ENCODE measurements around the gene ZNF236. TPM values are rescaled to one million over a fixed set of nuclear protein-coding genes. Genes with fewer than 3 reads are reported as not detected.
"Not testable (repeated sequence)": the region's sequence is repeated elsewhere in the genome, so short reads cannot be mapped to it uniquely, and the experiment has no call there.

The ZNF236 gene
- total RNA-seq, 1 experiment from 2014 or later = 24.8 TPM

- DNase-seq (ENCODE audit: low spot score) = no peak
- no TSS peak for BruUV-seq (replicated peaks)
- H3K27ac ChIP-seq (ENCODE audit: low read depth, low read length, poor library complexity, severe bottlenecking) = no peak overlapping the region
- TF ChIP-seq EZH2 (IDR thresholded peaks at IDR 0.05; ENCODE audit: borderline replicate concordance, low read depth, low read length, poor library complexity, severe bottlenecking) (no peak), CTCF (conservative IDR thresholded peaks at IDR 0.05; ENCODE audit: low read depth, low read length) (no peak)
- peaks cover 3% of the 10 kb centered on the region for H3K36me3 ChIP-seq (ENCODE audit: insufficient read depth, low read length, poor library complexity, severe bottlenecking)
- ChIA-PET CTCF (no interaction called here), POLR2A (ENCODE audit: low non-redundant PET) (no interaction called here)
- intact Hi-C loops (cut with micrococcal nuclease; ENCODE audit: unreplicated experiment) = no loop called here
- H3K4me3 ChIP-seq (ENCODE audit: low read depth, low read length, poor library complexity, severe bottlenecking) = no peak overlapping the region
- no peaks in the 10 kb centered on the region for H3K9me3 ChIP-seq (ENCODE audit: low read depth, low read length, poor library complexity, severe bottlenecking)
- H3K27me3 ChIP-seq (replicated peaks; ENCODE audit: insufficient read depth, low read depth, low read length, poor library complexity) = no peaks in the 10 kb centered on the region
- no peaks in the 10 kb centered on the region for H3K4me1 ChIP-seq (ENCODE audit: insufficient read depth, low read length, poor library complexity, severe bottlenecking)
Measured at GRCh38 chr18:76960528-76961035, 138.2 kb downstream of the ZNF236 start.

DNA sequence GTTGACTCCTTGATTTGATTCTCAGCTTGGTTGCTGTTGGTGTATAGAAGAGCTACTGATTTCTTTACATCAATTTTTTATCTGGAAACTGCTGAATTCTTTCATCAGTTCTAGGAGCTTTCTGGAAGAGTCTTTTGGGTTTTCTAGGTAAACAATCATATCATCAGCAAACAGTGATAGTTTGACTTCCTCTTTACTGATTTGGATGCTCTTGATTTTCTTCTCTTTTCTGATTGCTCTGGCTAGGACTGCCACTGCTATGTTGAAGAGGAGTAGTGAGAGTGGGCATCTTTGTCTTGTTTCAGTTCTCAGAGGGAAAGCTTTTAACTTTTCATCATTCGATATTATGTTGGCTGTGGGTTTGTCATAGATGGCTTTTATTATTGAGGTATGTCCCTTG is 140.5 kb downstream of the ZNF236 start:
- ChIA-PET CTCF (no interaction called here), POLR2A (ENCODE audit: low non-redundant PET) (no interaction called here)
- H3K4me1 ChIP-seq (ENCODE audit: insufficient read depth, low read length, poor library complexity, severe bottlenecking) = no peaks in the 10 kb centered on the region
- TF ChIP-seq EZH2 (IDR thresholded peaks at IDR 0.05; ENCODE audit: borderline replicate concordance, low read depth, low read length, poor library complexity, severe bottlenecking) (no peak), CTCF (conservative IDR thresholded peaks at IDR 0.05; ENCODE audit: low read depth, low read length) (no peak)
- peaks cover 3% of the 10 kb centered on the region for H3K36me3 ChIP-seq (ENCODE audit: insufficient read depth, low read length, poor library complexity, severe bottlenecking)
- no peak overlapping the region for H3K4me3 ChIP-seq (ENCODE audit: low read depth, low read length, poor library complexity, severe bottlenecking)
- intact Hi-C loops (cut with micrococcal nuclease; ENCODE audit: unreplicated experiment) = no loop called here
- no peaks in the 10 kb centered on the region for H3K27me3 ChIP-seq (replicated peaks; ENCODE audit: insufficient read depth, low read depth, low read length, poor library complexity)
- DNase-seq (ENCODE audit: low spot score) = no peak
- no peaks in the 10 kb centered on the region for H3K9me3 ChIP-seq (ENCODE audit: low read depth, low read length, poor library complexity, severe bottlenecking)
- no TSS peak for BruUV-seq (replicated peaks)
- no peak overlapping the region for H3K27ac ChIP-seq (ENCODE audit: low read depth, low read length, poor library complexity, severe bottlenecking)

- H3K9me3 ChIP-seq (ENCODE audit: low read depth, low read length, poor library complexity, severe bottlenecking) = no peaks in the 10 kb centered on the region
- H3K4me3 ChIP-seq (ENCODE audit: low read depth, low read length, poor library complexity, severe bottlenecking) = no peak overlapping the region
- TF ChIP-seq EZH2 (IDR thresholded peaks at IDR 0.05; ENCODE audit: borderline replicate concordance, low read depth, low read length, poor library complexity, severe bottlenecking) (no peak), CTCF (conservative IDR thresholded peaks at IDR 0.05; ENCODE audit: low read depth, low read length) (no peak)
- H3K36me3 ChIP-seq (ENCODE audit: insufficient read depth, low read length, poor library complexity, severe bottlenecking) = peaks cover 3% of the 10 kb centered on the region
- ChIA-PET POLR2A (ENCODE audit: low non-redundant PET) (no interaction called here), CTCF (no interaction called here)
- no peaks in the 10 kb centered on the region for H3K27me3 ChIP-seq (replicated peaks; ENCODE audit: insufficient read depth, low read depth, low read length, poor library complexity)
- intact Hi-C loops (cut with micrococcal nuclease; ENCODE audit: unreplicated experiment) = no loop called here
- H3K27ac ChIP-seq (ENCODE audit: low read depth, low read length, poor library complexity, severe bottlenecking) = no peak overlapping the region
- DNase-seq (ENCODE audit: low spot score) = no peak
- BruUV-seq (replicated peaks) = no TSS peak
- H3K4me1 ChIP-seq (ENCODE audit: insufficient read depth, low read length, poor library complexity, severe bottlenecking) = no peaks in the 10 kb centered on the region
Measured at GRCh38 chr18:76963936-76964335, 141.6 kb downstream of the ZNF236 start.

DNA sequence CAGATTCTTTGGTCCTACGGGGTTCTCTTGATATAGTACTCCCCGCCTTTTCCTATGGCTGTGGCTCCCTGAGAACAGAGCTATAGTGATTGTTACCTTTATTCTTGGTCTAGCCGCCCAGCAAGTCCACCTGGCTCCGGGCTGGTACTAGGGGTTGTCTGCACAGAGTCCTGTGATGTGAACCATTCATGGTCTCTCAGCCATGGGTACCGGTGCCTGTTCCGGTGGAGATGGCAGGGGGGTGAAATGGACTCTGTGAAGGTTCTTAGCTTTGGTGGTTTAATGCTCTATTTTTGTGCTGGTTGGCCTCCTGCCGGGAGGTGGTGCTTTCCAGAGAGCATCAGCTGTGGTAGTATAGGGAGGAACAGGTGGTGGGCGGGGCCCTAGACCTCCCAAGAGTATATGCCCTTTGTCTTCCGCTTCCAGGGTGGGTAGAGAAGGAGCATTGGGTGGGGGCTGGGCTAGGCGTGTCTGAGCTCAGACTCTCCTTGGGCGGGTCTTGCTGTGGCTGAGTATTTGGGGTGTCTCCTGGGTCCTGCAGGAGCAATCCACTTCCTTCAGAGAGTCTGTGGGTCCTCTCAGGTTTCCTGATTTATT is 143.3 kb downstream of the ZNF236 start:
- H3K27me3 ChIP-seq (replicated peaks; ENCODE audit: insufficient read depth, low read depth, low read length, poor library complexity); BruUV-seq (replicated peaks); H3K27ac ChIP-seq (ENCODE audit: low read depth, low read length, poor library complexity, severe bottlenecking); H3K9me3 ChIP-seq (ENCODE audit: low read depth, low read length, poor library complexity, severe bottlenecking); H3K36me3 ChIP-seq (ENCODE audit: insufficient read depth, low read length, poor library complexity, severe bottlenecking); DNase-seq (ENCODE audit: low spot score); intact Hi-C loops (cut with micrococcal nuclease; ENCODE audit: unreplicated experiment); POLR2A ChIA-PET (ENCODE audit: low non-redundant PET); CTCF ChIA-PET; H3K4me1 ChIP-seq (ENCODE audit: insufficient read depth, low read length, poor library complexity, severe bottlenecking); H3K4me3 ChIP-seq (ENCODE audit: low read depth, low read length, poor library complexity, severe bottlenecking): not testable (repeated sequence)

- DNase-seq (ENCODE audit: low spot score); H3K36me3 ChIP-seq (ENCODE audit: insufficient read depth, low read length, poor library complexity, severe bottlenecking); intact Hi-C loops (cut with micrococcal nuclease; ENCODE audit: unreplicated experiment); H3K27ac ChIP-seq (ENCODE audit: low read depth, low read length, poor library complexity, severe bottlenecking); H3K27me3 ChIP-seq (replicated peaks; ENCODE audit: insufficient read depth, low read depth, low read length, poor library complexity); CTCF ChIA-PET; H3K4me3 ChIP-seq (ENCODE audit: low read depth, low read length, poor library complexity, severe bottlenecking); POLR2A ChIA-PET (ENCODE audit: low non-redundant PET); BruUV-seq (replicated peaks); H3K9me3 ChIP-seq (ENCODE audit: low read depth, low read length, poor library complexity, severe bottlenecking); H3K4me1 ChIP-seq (ENCODE audit: insufficient read depth, low read length, poor library complexity, severe bottlenecking): not testable (repeated sequence)
Measured at GRCh38 chr18:76967299-76967698, 144.9 kb downstream of the ZNF236 start.

All from A673 (cell line).